Endothelial cell of umbilical vein (primary cell): ENCODE results near the gene NPIPB2. TPM values are rescaled to one million over a fixed set of nuclear protein-coding genes. Genes with fewer than 3 reads are reported as not detected.

Source experiments
- BruUV-seq: library from RNA; stranded (reverse); fragments of 400-500 nt; replicated peaks from 2 replicates; lab custom pipeline; 2021; lab: Mats Ljungman, UMichigan
- CTCF ChIA-PET: fragments of 300-600, 350-600 bp; sonication (Branson Sonifier 250); formaldehyde crosslinking; loops from one replicate; lab custom pipeline; 2021; ENCODE audit warnings: antibody characterized with exemption, inconsistent platforms; lab: Charles Lee
- POLR2A ChIA-PET: fragments of 300-600, 350-600 bp; sonication (Branson Sonifier 250); formaldehyde crosslinking; loops from one replicate; lab custom pipeline; 2021; ENCODE audit warnings: antibody characterized with exemption, inconsistent platforms; lab: Charles Lee
- DNase-seq: peaks from one replicate; pipeline ENCODE4 v3.0.0-alpha.2; 2011; ENCODE audit warnings: low read depth, low spot score
- FAIRE-seq: peaks from 2 replicates; lab custom pipeline; 2011; peaks lifted over from hg19 to GRCh38; lab: Jason Lieb, UNC
- H2AFZ ChIP-seq: 2 replicates; pipeline ENCODE4 v1.6.0; 2012; ENCODE audit warnings: low read depth, low read length, control low read depth, inconsistent platforms
- H3K27ac ChIP-seq: 2 replicates; pipeline ENCODE4 v1.5.1; 2011; ENCODE audit warnings: low read depth, mild to moderate bottlenecking, control low read depth, low read length, moderate library complexity; ENCODE audit not compliant: insufficient read depth
- H3K27me3 ChIP-seq, 2 experiments: 2 replicates each; pipeline versions ENCODE4 v1.6.0 to v1.6.1; 2011; ENCODE audit warnings: low read length in 2 of 2, mixed read lengths in 1 of 2; ENCODE audit not compliant: control insufficient read depth in 2 of 2, insufficient read depth in 2 of 2
- H3K36me3 ChIP-seq, 2 experiments: 2 replicates in 1 of 2; 3 replicates in 1 of 2; pipeline ENCODE4 v1.5.1; 2011; ENCODE audit warnings: low read length in 2 of 2, mild to moderate bottlenecking in 1 of 2, moderate library complexity in 1 of 2; ENCODE audit not compliant: control insufficient read depth in 2 of 2, insufficient read depth in 2 of 2; ENCODE audit errors: extremely low read depth in 1 of 2
- H3K4me1 ChIP-seq: 3 replicates; pipeline ENCODE4 v1.5.1; 2011; ENCODE audit warnings: mild to moderate bottlenecking, low read length; ENCODE audit not compliant: control insufficient read depth, insufficient read depth; ENCODE audit errors: extremely low read depth
- H3K4me2 ChIP-seq: 2 replicates; pipeline ENCODE4 v1.6.1; 2011; ENCODE audit warnings: low read length, control low read depth, mixed read lengths; ENCODE audit not compliant: insufficient read depth
- H3K4me3 ChIP-seq, 3 experiments: fragments of 200-600 bp in 1 of 3; sonication (generic), shearing (Covaris generic) in 1 of 3; replicated peaks in 1 of 3; 2 replicates each; pipeline ENCODE4 v1.5.1; 2011 to 2016; ENCODE audit warnings: control low read depth in 3 of 3, low read length in 3 of 3, mild to moderate bottlenecking in 2 of 3, inconsistent platforms in 1 of 3, low read depth in 1 of 3, moderate library complexity in 1 of 3; ENCODE audit not compliant: insufficient read depth in 1 of 3
- H3K79me2 ChIP-seq: 2 replicates; pipeline ENCODE4 v1.6.0; 2012; ENCODE audit warnings: low read length, inconsistent platforms; ENCODE audit not compliant: control insufficient read depth, insufficient read depth
- H3K9ac ChIP-seq: replicated peaks from 2 replicates; pipeline ENCODE3; 2011; ENCODE audit warnings: low read length, control low read depth; ENCODE audit not compliant: insufficient read depth; ENCODE audit errors: extremely low read depth
- H3K9me1 ChIP-seq: replicated peaks from 3 replicates; pipeline ENCODE4 v1.6.0; 2011; ENCODE audit warnings: mild to moderate bottlenecking, low read length; ENCODE audit not compliant: control insufficient read depth, insufficient read depth; ENCODE audit errors: extremely low read depth
- H3K9me3 ChIP-seq: replicated peaks from 2 replicates; pipeline ENCODE4 v1.5.1; 2012; ENCODE audit warnings: low read length, inconsistent platforms; ENCODE audit not compliant: control insufficient read depth, insufficient read depth
- H4K20me1 ChIP-seq: replicated peaks from 2 replicates; pipeline ENCODE3; 2011; ENCODE audit warnings: mild to moderate bottlenecking, low read length; ENCODE audit not compliant: control insufficient read depth, insufficient read depth; ENCODE audit errors: extremely low read depth
- CTCF ChIP-seq, 2 donors: IDR thresholded peaks; 1 replicate in 1 of 2; 2 replicates in 1 of 2; pipeline ENCODE4 v1.5.1; 2011; ENCODE audit warnings: low read length in 2 of 2, mild to moderate bottlenecking in 2 of 2, moderate library complexity in 2 of 2, control low read depth in 1 of 2, inconsistent platforms in 1 of 2, low read depth in 1 of 2; ENCODE audit not compliant: insufficient read depth in 1 of 2; ENCODE audit errors: extremely low read depth in 1 of 2
- FOS ChIP-seq: IDR thresholded peaks from 2 replicates; pipeline ENCODE4 v1.6.1; 2011; ENCODE audit warnings: mild to moderate bottlenecking, low read length, moderate library complexity, borderline replicate concordance; ENCODE audit not compliant: insufficient read depth
- JUN ChIP-seq: IDR thresholded peaks from 2 replicates; pipeline ENCODE4 v1.6.1; 2011; ENCODE audit warnings: borderline replicate concordance, low read depth; ENCODE audit not compliant: insufficient read length, insufficient read depth
- MAX ChIP-seq: IDR thresholded peaks from 2 replicates; pipeline ENCODE4 v1.6.1; 2011; ENCODE audit not compliant: insufficient read depth, insufficient read length
- MYC ChIP-seq: IDR thresholded peaks from one replicate; pipeline ENCODE4 v1.6.1; 2011; ENCODE audit warnings: mild to moderate bottlenecking, low read depth, low read length
- POLR2A ChIP-seq: IDR thresholded peaks from 2 replicates; pipeline ENCODE4 v1.6.1; 2012; ENCODE audit warnings: low read depth, mild to moderate bottlenecking, control low read depth, low read length
- POLR2AphosphoS5 ChIP-seq: IDR thresholded peaks from 2 replicates; pipeline ENCODE4 v1.6.1; 2012; ENCODE audit warnings: low read depth, mild to moderate bottlenecking, control low read depth, low read length, moderate library complexity; ENCODE audit not compliant: insufficient read depth
- dilution Hi-C: fragments of 300-500 bp; cut with MboI; formaldehyde crosslinking; loops from one replicate; pipeline ENCODE4 v1.15.0; 2019; ENCODE audit warnings: low sequenced_read_pairs; ENCODE audit not compliant: extremely low pct_ligation_motif_present
- intact Hi-C: fragments of 100-400 bp; cut with micrococcal nuclease; formaldehyde crosslinking; loops from one replicate; pipeline ENCODE4 v1.10.0; 2022
- polyA plus RNA-seq, 4 experiments: library from polyadenylated mRNA; depleted of rRNA in 3 of 4; stranded (reverse) in 3 of 4; unstranded in 1 of 4; fragments of >200 nt; gene quantifications; 2 replicates each; pipeline versions ENCODE4 v1.2.1 to v1.2.3, GENCODE V29; 2011 to 2012; ENCODE audit warnings: missing spikeins in 1 of 4
- total RNA-seq: library from RNA; stranded (reverse); gene quantifications from 2 replicates; pipeline ENCODE4 v1.2.3, GENCODE V29; 2021

The NPIPB2 gene
- total and polyA plus RNA-seq, 2 donors (not counting 3 experiments of a cell fraction or from before 2014, with no cell fraction given) = 5.8 to 15.4 TPM

GRCh38 chr16:11978080-11978479 lies 36.2 kb upstream of the NPIPB2 start:
- ChIA-PET CTCF (interaction anchor here (1.3 to 2.5 kb wide), 2 partner anchors 62 to 90 kb away, joined by 3 to 37 read pairs; partner anchors contain the start of gene GSPT1), POLR2A (no interaction called here)
- Histone ChIP-seq H4K20me1 (no peaks in the 10 kb centered on the region), H3K9me3 (no peaks in the 10 kb centered on the region), H3K4me3 (no peak overlapping the region), H3K36me3 (no peaks in the 10 kb centered on the region), H3K4me1 (peaks cover 14% of the 10 kb centered on the region), H3K4me2 (no peak overlapping the region), H2AFZ (no peak overlapping the region), H3K9me1 (no peaks in the 10 kb centered on the region), H3K27ac (no peak overlapping the region), H3K27me3 (no peaks in the 10 kb centered on the region), H3K79me2 (peaks cover 10% of the 10 kb centered on the region), H3K9ac (no peak overlapping the region)
- BruUV-seq = no TSS peak
- TF ChIP-seq MYC = no peak
- TF ChIP-seq MAX = no peak
- dilution Hi-C loops = no loop called here
- no peak for FAIRE-seq
- DNase-seq = no peak
- intact Hi-C loops = loop anchor here (5.0 kb wide), 1 partner anchor 236 kb away; the partner anchor contains the start of gene TXNDC11

GRCh38 chr16:11977376-11978041 lies 35.7 kb upstream of the NPIPB2 start:
- no peaks in the 10 kb centered on the region for H3K9me3 ChIP-seq
- H3K4me2 ChIP-seq = peak overlapping the region; percentile 74
- FAIRE-seq = no peak
- H3K4me3 ChIP-seq = peak overlapping the region; percentile 72 to 97 (median 74)
- BruUV-seq = TSS peak; percentile 37
- dilution Hi-C loops = no loop called here
- H3K9ac ChIP-seq = peak overlapping the region; percentile 38
- peak; percentile 12 for DNase-seq
- H3K9me1 ChIP-seq = no peaks in the 10 kb centered on the region
- peaks cover 10% of the 10 kb centered on the region for H3K79me2 ChIP-seq
- ChIA-PET CTCF (interaction anchor here (1.3 to 2.5 kb wide), 3 partner anchors 62 to 118 kb away, joined by 3 to 37 read pairs (median 4); partner anchors contain the start of gene GSPT1), POLR2A (no interaction called here)
- no peak overlapping the region for H3K27ac ChIP-seq
- H3K4me1 ChIP-seq = peaks cover 14% of the 10 kb centered on the region
- H3K36me3 ChIP-seq = no peaks in the 10 kb centered on the region
- peak overlapping the region; percentile 97 for H2AFZ ChIP-seq
- no peak for TF ChIP-seq JUN
- no peak for TF ChIP-seq CTCF (IDR thresholded peaks at IDR 0.05; ENCODE audit: extremely low read depth in 1 of 2, insufficient read depth in 1 of 2, low read depth in 1 of 2, low read length in 2 of 2)
- TF ChIP-seq POLR2AphosphoS5 = no peak
- TF ChIP-seq POLR2A = no peak
- TF ChIP-seq MAX = no peak
- no peak for TF ChIP-seq MYC
- TF ChIP-seq FOS = no peak
- intact Hi-C loops = loop anchor here (1.0 to 5.0 kb wide), 3 partner anchors 63 to 235 kb away; partner anchors contain the start of genes GSPT1 and TXNDC11
- H3K27me3 ChIP-seq = no peaks in the 10 kb centered on the region
- H4K20me1 ChIP-seq = no peaks in the 10 kb centered on the region
